Breast epithelium (tissue), 3 donors: ENCODE measurements around the gene LRRC74B.

Experiments
- CTCF ChIP-seq, 3 donors: fragments of 450-650 bp; IDR thresholded peaks; one replicate each; pipeline ENCODE4 v1.5.1; 2016 to 2017; ENCODE audit warnings: antibody characterized with exemption in 3 of 3, mild to moderate bottlenecking in 3 of 3, moderate library complexity in 3 of 3
- POLR2A ChIP-seq: fragments of 450-650 bp; IDR thresholded peaks from one replicate; pipeline ENCODE4 v1.6.1; 2016; ENCODE audit warnings: antibody characterized with exemption, mild to moderate bottlenecking, moderate library complexity
- POLR2AphosphoS5 ChIP-seq, 3 donors: sonication (generic); formaldehyde crosslinking; IDR thresholded peaks; one replicate each; pipeline ENCODE4 v1.6.1; 2017; ENCODE audit warnings: antibody characterized with exemption in 3 of 3

- TF ChIP-seq CTCF (IDR thresholded peaks at IDR 0.05) (no peak), POLR2A (no peak), POLR2AphosphoS5 (IDR thresholded peaks at IDR 0.05) (no peak)
Observed at GRCh38 chr22:21105294-21105693, 59.5 kb downstream of the LRRC74B start.
